Measurements from ENCODE around the gene CD79A.

CD79A gene

GRCh38 chr19:41905273-41906002, 28.4 kb downstream of the CD79A start:
- no peak overlapping the region for H3K4me3 ChIP-seq (ENCODE audit: control insufficient read depth, low read depth, low read length)
- DNase-seq (ENCODE audit: low read depth) = no peak
- no peak for TF ChIP-seq CTCF (conservative IDR thresholded peaks at IDR 0.05; ENCODE audit: control insufficient read depth, insufficient read depth, low read depth, low read length)

- no peak for TF ChIP-seq CTCF (conservative IDR thresholded peaks at IDR 0.05; ENCODE audit: control insufficient read depth, insufficient read depth, low read depth, low read length)
- H3K4me3 ChIP-seq (ENCODE audit: control insufficient read depth, low read depth, low read length) = no peak overlapping the region
- no peak for DNase-seq (ENCODE audit: low read depth)
These were observed 29.2 kb downstream of the CD79A start for GRCh38 chr19:41906271-41906670.

GRCh38 chr19:41906916-41907680, 30.0 kb downstream of the CD79A start:
- H3K4me3 ChIP-seq (ENCODE audit: control insufficient read depth, low read depth, low read length) = no peak overlapping the region
- TF ChIP-seq CTCF (conservative IDR thresholded peaks at IDR 0.05; ENCODE audit: control insufficient read depth, insufficient read depth, low read depth, low read length) = no peak

GRCh38 chr19:41907994-41908615, 31.0 kb downstream of the CD79A start:
- DNase-seq (ENCODE audit: low read depth) = no peak
- TF ChIP-seq CTCF (conservative IDR thresholded peaks at IDR 0.05; ENCODE audit: control insufficient read depth, insufficient read depth, low read depth, low read length) = no peak
- no peak overlapping the region for H3K4me3 ChIP-seq (ENCODE audit: control insufficient read depth, low read depth, low read length)

More at GRCh38 chr19:41906916-41907680, 30.0 kb downstream of the CD79A start:
- DNase-seq (ENCODE audit: low read depth) = no peak

- H3K4me3 ChIP-seq (ENCODE audit: control insufficient read depth, low read depth, low read length) = no peak overlapping the region
- TF ChIP-seq CTCF (conservative IDR thresholded peaks at IDR 0.05; ENCODE audit: control insufficient read depth, insufficient read depth, low read depth, low read length) = no peak
- DNase-seq (ENCODE audit: low read depth) = no peak
These were observed 31.8 kb downstream of the CD79A start for GRCh38 chr19:41908724-41909464.

- no peak for DNase-seq (ENCODE audit: low read depth)
These were observed 32.6 kb downstream of the CD79A start for GRCh38 chr19:41909706-41910105.

More at GRCh38 chr19:41909706-41910105, 32.6 kb downstream of the CD79A start:
- no peak overlapping the region for H3K4me3 ChIP-seq (ENCODE audit: control insufficient read depth, low read depth, low read length)
- TF ChIP-seq CTCF (conservative IDR thresholded peaks at IDR 0.05; ENCODE audit: control insufficient read depth, insufficient read depth, low read depth, low read length) = no peak

Measured in fibroblast of mammary gland (primary cell).